Hypothalamus (tissue), 51 donors: ENCODE results near the gene NR2F6.
"Not testable (repeated sequence)": the region's sequence is repeated elsewhere in the genome, so short reads cannot be mapped to it uniquely, and the experiment has no call there.

Source experiments
- DNase-seq, 51 donors: peaks; one replicate each; lab custom pipeline; 2025; lab: John Stamatoyannopoulos, UW

Gene NR2F6

DNA sequence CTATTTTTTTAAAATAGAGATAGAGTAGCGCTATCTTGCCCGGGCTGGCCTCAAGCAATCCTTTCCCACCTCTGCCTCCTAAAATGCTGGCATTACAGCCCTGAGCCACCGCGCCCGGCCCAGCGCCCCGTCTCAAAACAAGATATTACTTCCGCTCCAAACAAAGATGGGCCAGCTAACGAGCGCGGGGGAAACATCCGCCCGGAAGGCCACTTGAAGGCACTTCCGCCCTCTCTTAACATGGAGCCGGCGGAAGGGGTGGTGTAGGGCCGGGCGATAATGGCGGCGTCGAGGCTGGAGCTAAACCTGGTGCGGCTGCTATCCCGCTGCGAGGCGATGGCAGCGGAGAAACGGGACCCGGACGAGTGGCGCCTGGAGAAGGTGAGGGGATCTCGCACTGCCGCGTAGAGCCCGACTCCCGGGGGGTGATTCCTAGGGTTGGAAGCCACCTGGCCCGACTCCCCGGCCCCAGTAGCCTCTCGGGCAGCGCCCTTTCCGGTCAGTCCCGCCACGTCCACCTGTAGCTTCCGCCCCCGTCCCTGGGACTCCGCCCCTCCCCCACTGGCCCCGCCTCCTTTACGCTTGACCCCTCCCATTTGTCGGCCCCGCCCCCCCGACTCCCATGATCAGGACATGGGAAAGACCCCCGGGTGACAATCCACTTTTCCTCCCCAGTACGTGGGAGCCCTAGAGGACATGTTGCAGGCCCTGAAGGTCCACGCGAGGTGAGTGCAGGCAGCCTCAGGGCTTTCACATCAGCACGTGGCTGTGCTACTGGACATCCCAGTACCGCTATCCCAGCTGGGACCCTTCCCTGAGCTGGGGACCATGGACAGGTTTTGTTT lies 30.4 kb downstream of the NR2F6 start, which contains the start of gene USE1:
USE1 (plus strand) TSS at position 231 of the 845 bp plus-strand sequence; CDS start at position 280, 49 bp downstream.
- DNase-seq, result peak; percentile 48 to 97 (median 85)

DNA sequence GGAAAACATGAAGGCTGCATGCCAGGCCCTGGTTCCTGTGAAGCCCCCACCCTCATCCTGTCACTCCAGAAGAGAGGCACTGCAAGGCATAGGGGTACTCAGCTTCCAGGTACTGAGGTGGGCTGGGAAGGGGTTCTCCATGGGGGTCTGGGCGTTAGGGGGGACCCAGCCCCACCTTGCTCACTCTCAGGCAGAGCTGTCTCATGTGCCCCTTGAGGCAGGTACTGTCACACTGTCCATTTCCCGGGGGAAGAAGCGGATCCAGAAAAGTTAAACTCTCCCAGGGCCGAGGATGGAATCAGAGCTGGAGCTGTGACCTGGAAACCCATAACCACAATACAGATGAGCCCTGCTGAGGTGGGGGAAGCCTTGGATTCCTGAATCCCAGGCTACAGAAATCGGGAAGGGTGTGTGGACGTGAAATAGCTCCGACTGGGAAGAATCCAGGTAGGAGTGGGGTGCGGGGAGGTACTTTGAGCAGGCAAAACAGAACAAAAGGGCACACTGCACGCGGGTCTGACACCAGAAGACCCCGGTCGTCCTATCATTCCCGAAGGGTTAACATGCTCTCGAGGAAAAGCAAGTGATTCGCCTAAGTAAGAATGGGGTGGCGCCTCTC lies 31.1 kb downstream of the NR2F6 start:
- peak in 2 of 51 donors; percentile 38 to 40 for DNase-seq

GRCh38 chr19:17213334-17213733 lies 32.4 kb downstream of the NR2F6 start:
- no peak for DNase-seq

DNA sequence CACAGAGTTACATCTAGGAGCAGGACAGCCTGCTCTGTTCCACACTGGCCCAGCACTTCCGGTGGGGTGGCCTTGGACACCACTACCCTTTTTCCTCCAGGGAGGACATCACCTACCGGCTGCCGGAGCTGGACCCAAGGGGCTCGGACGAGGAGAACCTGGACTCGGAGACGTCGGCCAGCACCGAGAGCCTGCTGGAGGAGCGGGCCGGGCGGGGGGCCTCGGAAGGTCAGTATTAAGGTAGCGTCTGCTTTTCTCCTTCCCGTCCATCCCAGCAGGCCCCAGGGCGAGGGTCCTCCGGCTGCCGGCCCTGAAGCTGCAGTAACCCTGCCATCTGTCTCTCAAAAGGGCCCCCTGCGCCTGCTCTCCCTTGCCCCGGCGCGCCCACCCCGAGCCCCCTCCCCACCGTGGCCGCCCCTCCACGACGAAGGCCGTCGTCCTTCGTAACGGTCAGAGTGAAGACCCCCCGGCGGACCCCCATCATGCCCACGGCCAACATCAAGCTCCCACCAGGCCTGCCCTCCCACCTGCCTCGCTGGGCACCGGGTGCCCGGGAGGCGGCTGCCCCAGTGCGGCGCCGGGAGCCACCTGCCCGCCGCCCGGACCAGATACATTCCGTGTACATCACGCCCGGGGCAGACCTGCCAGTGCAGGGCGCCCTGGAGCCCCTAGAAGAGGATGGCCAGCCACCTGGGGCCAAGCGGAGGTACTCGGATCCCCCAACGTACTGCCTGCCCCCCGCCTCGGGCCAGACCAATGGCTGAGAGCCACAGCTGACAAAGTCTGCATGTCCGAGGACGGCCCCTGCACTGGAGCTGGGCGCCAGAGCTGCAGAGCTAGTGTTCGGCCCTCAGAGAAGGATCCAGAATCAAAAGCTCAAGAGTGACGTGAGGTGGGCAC lies 33.9 kb downstream of the NR2F6 start:
- no peak for DNase-seq

DNA sequence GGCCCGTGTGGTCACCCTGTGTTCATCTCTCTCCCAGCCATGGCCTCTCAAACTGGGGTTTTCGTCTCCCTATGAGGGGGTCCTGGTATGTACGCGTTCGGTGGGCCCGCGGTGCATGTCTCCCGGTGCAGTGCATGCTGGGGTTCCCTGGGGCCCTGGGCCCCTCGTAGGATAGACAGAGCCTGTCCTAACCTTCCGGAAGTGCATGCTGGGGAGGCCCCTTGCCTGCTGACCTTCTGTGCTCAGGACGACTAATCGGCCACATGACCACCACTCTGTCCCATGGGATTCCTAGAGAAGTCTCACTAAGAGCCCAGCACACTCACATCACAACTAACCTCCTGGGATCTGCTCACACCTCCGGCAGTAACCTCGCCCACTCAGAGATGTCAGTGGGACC lies 35.4 kb downstream of the NR2F6 start:
- DNase-seq, result no peak

DNA sequence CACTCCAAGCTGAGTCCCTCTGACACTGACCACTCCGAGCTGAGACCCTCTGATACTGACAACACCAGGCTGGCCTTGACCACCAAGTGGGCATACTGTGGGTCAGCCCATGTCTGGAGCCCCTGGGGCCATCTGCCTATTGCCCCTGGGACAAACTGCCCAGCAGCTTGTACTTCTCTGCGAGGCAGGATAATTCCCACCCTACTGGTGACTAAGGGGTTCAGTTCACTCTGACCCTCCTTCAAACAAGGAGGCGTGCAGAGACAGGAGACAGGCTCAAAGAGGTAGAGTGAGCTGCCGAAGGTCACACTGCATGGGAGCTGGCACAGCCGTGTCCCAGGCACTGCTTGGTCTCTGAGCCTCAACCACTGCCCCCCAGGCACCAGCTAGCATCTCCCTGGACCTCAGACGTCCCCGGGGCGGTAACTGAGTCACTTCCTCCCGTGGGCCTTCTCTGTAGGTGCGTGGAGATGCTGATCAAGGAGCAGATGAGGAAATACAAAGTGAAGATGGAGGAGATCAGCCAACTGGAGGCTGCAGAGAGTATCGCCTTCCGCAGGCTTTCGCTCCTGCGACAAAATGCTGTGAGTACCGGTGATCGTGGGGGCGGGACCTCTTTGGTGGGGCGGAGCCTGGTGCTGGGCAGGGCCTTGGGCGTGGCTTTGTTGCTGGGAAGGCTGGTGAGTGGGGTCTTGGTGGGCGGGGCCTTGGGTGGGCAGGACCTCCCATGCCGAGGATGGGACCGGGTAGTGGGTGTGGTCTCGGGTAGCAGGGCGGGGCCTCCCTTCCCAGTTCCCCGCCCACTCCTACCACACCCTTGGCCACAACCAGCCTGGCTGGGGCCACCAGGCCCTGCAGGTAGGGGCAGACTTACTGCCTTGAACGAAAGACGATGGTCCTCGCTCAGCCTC lies 36.3 kb downstream of the NR2F6 start:
- no peak for DNase-seq

DNA sequence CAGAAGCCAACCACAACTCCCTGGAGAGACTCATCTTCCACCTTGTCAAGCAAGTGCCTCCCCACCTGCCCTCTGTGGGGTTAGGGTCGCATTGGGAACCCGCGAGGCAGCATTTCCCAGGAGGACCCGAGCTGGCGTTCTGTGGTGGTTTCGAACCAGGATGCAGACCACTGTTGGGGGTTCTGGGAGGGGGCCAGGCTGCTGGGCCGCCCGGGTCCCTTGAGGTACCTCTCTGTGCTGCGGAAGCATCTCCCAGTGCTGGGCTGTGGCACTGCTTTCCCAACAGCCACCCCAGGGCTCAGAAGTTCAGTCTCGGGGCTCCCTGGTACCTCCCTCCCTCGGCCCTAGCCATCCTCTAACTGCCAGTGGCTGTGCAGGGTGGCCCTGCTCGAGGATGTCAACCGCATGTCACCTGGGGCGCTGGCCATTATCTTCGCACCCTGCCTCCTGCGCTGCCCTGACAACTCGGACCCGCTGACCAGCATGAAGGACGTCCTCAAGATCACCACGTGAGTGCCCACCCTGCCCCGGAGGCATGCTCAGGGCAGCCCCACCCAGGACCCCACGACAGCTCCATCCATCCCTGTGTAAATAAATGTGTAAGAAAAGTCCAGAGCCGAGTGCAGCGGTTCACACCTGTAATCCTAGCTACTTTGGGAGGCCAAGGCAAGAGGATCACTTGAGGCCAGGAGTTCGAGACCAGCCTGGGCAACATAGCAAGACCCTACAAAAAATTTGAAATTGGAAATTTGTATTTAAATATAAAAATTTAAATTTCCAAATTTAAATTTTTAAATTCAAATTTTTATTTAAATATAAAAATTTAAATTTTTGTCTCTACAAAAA lies 38.8 kb downstream of the NR2F6 start:
- no peak for DNase-seq

DNA sequence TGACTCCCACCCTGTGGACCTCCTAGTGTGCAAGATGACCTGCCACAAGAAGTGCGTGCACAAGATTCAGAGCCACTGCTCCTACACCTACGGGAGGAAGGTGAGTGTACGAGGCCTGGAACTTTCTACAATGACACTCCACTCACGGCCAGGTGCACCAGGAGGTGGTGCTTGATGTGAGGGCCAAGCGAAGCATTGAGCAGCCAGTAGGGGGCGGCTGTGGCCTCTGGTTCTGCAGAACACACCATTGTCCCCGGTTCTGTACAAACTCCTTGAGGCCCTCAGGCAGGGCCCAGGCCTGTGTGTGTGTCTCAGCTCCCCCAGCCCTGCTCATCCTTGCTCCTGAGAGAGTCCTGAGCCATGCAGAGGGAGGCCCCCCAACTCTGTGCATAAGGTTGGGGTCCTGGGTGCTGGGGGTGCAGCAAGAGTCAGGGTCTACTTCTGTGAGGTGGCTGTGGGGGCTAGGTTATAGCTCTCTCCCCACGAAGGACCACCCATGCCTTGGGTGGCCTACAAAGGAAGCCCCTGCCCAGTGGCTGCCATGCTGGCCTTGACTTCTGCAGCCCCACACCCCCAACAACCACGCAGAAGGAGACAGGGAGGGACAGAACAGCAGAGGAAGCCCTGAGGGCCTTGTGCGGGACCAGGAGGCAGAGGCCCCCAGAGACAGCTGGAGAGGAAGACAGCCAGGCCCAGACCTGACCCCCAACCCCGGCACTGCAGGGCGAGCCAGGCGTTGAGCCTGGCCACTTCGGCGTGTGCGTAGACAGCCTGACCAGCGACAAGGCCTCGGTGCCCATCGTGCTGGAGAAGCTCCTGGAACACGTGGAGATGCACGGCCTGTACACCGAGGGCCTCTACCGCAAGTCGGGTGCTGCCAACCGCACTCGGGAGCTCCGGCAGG lies 40.2 kb downstream of the NR2F6 start:
- peak in 24 of 51 donors; percentile 1 to 53 (median 17) for DNase-seq

- DNase-seq, result no peak
Measured at GRCh38 chr19:17202713-17203112, 43.0 kb downstream of the NR2F6 start.

GRCh38 chr19:17202249-17202648 lies 43.5 kb downstream of the NR2F6 start:
- DNase-seq, result no peak

DNA sequence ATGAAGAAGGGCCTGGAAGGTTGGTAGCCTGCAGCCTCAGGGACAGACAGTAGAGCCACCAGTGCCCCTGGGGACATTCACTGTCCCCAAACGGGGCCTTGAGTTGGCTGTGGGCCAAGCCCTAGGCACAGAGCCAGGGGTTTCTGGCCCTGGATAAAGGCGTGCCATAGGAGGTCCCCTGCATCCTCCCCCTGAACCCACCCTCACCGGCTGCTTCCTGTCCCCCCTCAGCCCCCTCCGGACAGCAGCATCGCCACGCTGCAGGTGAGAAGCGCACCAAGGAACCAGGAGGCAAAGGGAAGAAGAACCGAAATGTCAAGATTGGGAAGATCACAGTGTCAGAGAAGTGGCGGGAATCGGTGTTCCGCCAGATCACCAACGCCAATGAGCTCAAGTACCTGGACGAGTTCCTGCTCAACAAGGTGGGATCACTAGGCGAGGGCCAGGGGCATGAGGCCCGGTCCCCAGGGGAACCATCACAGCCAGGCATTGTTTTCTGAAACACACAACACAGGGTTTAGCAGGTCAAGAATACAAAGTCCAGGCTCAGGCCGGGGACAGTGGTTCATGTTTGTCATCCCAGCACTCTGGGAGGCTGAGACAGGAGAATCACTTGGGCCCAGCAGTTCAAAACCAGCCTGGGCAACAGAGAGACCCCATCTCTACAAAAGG lies 45.2 kb downstream of the NR2F6 start:
- DNase-seq, result no peak

DNA sequence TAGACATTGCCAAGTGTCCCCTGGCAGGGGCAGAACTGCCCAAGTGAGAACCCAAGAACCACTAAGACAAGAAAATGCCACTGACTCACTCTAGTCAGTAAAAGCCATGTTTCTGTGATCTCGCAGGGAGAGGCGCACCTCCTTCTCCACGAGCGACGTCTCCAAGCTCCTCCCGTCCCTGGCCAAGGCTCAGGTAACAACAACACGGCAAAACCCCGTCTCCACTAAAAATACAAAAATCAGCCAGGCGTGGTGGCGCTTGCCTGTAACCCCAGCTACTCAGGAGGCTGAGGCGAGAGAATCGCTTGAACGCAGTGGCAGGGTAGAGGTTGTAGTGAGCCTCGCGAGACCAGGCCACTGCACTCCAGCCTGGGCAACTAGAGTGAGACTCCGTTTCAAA lies 48.1 kb downstream of the NR2F6 start:
- DNase-seq, result no peak

- no peak for DNase-seq
Measured at GRCh38 chr19:17196610-17197009, 49.1 kb downstream of the NR2F6 start.

GRCh38 chr19:17195106-17195505 lies 50.6 kb downstream of the NR2F6 start:
- DNase-seq, result no peak

GRCh38 chr19:17194608-17195007 lies 51.1 kb downstream of the NR2F6 start:
- no peak for DNase-seq

- DNase-seq, result no peak
Measured at GRCh38 chr19:17192751-17193150, 53.0 kb downstream of the NR2F6 start.

DNA sequence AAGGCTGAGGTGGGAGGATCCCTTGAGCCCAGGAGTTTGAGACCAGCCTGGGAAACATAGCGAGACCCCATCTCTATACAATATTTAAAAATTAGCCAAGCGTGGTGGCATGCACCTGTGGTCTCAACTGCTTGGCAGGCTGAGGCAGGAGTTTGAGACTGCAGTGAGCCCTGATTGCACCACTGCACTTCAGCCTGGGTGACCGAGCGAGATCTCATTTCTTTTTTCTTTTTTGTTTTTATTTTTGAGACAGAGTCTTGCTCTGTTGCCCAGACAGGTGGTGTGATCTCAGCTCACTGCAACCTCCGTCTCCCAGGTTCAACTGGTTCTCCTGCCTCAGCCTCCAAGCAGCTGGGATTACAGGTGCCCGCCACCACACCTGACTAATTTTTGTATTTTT lies 54.0 kb downstream of the NR2F6 start:
- not testable (repeated sequence) for DNase-seq
